Measurements from ENCODE around the gene TNIP1. TPM values are rescaled to one million over a fixed set of nuclear protein-coding genes. Genes with fewer than 3 reads are reported as not detected.

Gene TNIP1, protein sequence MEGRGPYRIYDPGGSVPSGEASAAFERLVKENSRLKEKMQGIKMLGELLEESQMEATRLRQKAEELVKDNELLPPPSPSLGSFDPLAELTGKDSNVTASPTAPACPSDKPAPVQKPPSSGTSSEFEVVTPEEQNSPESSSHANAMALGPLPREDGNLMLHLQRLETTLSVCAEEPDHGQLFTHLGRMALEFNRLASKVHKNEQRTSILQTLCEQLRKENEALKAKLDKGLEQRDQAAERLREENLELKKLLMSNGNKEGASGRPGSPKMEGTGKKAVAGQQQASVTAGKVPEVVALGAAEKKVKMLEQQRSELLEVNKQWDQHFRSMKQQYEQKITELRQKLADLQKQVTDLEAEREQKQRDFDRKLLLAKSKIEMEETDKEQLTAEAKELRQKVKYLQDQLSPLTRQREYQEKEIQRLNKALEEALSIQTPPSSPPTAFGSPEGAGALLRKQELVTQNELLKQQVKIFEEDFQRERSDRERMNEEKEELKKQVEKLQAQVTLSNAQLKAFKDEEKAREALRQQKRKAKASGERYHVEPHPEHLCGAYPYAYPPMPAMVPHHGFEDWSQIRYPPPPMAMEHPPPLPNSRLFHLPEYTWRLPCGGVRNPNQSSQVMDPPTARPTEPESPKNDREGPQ
- 60.0 and 67.9 TPM in 2 replicates for total RNA-seq

DNA sequence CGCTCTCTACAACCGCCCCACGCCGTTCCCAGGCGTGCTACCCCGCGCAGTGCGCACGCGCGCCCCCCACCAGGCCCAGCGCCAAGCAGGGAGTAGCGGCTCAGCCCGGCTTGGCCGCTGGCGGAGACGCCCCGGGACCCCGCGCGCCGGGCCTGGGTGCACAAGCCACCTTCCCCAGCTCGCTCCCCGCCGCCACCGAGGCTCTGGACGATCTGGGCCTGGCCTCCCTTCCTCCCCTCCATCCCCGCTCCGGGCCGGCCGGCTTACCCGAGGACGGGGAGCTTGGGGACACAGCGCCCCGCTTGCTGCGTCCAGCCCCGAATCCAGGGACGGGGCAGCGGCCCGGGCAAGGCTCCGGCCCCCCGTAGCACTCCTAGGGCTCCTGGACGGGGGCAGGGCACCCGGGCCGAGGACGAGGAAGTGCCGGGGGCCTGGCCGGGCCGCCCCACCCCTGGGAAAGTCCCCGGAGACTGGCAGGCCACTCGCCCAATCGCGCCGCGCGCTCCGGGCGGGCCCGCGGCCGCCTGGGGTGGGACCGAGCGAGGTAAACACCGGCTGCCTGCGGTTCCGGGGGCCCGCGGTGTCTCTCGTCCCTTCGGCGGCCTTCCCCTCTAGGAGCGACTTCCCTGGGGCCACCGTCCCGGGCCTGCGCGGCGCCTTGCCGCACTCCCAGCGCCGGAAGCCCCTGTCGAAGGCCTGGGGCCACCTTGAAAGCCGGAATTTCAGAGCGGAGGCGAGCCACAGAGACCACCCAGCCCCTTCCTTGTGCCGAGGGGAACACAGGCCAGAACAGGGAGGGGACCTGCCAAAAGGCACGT, at the start of gene TNIP1:
TNIP1 (minus strand) TSS at position 422 of the 818 bp plus-strand sequence. CDS start 15,939 bp downstream, outside the sequence.

DNA sequence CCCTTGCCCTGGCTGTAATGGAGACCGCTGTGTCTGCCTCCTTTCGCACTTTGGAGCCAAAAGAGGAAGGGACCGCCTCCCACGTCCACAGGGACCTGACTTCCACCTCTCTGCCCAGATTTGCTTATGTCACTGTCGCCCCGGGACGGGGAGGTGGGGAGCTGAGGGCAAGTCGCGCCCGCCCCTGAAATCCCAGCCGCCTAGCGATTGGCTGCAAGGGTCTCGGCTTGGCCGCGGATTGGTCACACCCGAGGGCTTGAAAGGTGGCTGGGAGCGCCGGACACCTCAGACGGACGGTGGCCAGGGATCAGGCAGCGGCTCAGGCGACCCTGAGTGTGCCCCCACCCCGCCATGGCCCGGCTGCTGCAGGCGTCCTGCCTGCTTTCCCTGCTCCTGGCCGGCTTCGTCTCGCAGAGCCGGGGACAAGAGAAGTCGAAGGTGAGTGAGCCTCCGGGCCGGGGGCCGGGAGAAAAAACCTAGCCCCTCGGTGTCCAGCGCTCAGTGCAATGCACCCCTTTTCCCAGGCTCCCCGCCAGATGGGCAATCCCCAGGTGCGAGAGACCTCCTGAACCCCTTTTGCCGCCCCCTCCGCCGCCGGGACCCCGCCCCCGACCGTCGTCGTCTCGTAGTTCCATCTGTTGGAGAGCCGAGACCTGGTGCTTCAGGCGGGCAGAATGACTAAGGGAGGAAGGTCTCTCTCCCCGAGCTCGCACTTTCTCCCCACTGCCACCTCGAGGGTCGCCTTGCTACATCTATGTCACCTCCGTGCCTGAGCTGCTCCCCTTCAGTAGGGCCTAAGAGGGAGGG, 60.3 kb downstream of the TNIP1 start, which contains the start of gene GPX3:
GPX3 (plus strand) TSS at position 288 of the 807 bp plus-strand sequence; CDS start at position 352, 64 bp downstream.

Other genes starting within 250 kb of the TNIP1 start
- gene IRGM, start 234.5 kb downstream of the TNIP1 start, total RNA-seq = under 0.01 TPM in 1 of 2 replicates, not detected in the other
- gene ZNF300, start 176.1 kb downstream of the TNIP1 start, total RNA-seq = 4.6 and 5.5 TPM in 2 replicates
- 20.1 and 35.2 TPM in 2 replicates for gene GPX3, start 60.4 kb downstream of the TNIP1 start, total RNA-seq
- gene ANXA6, start 76.7 kb upstream of the TNIP1 start, total RNA-seq = 482 and 529 TPM in 2 replicates
- gene CCDC69, start 143.1 kb upstream of the TNIP1 start, total RNA-seq = 8.1 and 13.2 TPM in 2 replicates
- gene GM2A, start 172.2 kb upstream of the TNIP1 start, total RNA-seq = 25.0 and 32.8 TPM in 2 replicates
- not detected in 2 replicates for gene SLC36A3, start 222.7 kb upstream of the TNIP1 start, total RNA-seq